Measurements from ENCODE around the gene TECPR1. TPM values are rescaled to one million over a fixed set of nuclear protein-coding genes. Genes with fewer than 3 reads are reported as not detected.

TECPR1 gene
- total and polyA plus RNA-seq, 2 experiments from 2014 or later, result 19.2 to 24.4 TPM

DNA sequence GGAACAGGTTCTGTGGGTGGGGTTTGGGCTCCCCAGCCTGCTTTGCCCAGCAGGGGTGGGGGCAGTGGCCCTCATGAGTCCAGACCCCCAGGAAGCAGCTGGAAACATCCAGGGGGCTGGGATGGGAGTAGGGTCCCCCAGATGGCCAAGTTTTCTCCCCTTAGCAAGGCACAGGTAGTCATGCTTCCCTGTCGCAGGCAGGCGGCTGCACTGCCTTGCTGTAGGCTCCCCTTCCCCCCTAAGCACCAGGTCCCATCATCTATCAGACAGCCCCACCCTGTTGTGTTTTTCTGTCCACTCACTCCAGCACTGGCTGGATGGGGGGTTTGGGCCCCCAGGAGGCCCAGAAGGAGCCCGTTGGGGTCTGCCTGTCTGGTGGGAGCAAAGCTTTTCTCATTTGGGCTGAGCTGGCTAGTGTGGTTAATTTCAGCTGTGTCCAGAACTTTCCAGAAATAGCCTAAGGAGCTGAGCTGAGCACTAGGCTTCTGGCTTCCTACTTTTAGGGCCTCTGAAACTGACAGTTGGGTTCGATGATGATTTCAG lies 37.4 kb upstream of the TECPR1 start:
- TF ChIP-seq, protein P1, sequence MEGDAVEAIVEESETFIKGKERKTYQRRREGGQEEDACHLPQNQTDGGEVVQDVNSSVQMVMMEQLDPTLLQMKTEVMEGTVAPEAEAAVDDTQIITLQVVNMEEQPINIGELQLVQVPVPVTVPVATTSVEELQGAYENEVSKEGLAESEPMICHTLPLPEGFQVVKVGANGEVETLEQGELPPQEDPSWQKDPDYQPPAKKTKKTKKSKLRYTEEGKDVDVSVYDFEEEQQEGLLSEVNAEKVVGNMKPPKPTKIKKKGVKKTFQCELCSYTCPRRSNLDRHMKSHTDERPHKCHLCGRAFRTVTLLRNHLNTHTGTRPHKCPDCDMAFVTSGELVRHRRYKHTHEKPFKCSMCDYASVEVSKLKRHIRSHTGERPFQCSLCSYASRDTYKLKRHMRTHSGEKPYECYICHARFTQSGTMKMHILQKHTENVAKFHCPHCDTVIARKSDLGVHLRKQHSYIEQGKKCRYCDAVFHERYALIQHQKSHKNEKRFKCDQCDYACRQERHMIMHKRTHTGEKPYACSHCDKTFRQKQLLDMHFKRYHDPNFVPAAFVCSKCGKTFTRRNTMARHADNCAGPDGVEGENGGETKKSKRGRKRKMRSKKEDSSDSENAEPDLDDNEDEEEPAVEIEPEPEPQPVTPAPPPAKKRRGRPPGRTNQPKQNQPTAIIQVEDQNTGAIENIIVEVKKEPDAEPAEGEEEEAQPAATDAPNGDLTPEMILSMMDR (IDR thresholded peaks at IDR 0.05; ENCODE audit: low read depth, low read length), result no peak
- no peaks in the 10 kb centered on the region for H3K27me3 ChIP-seq
- H3K27ac ChIP-seq, result peak overlapping the region; percentile 67
- no peak for DNase-seq (ENCODE audit: low read depth in 1 of 2, low spot score in 1 of 2)
- H3K36me3 ChIP-seq, result no peaks in the 10 kb centered on the region
- no peaks in the 10 kb centered on the region for H3K9me3 ChIP-seq (ENCODE audit: low read depth)
- peaks cover 47% of the 10 kb centered on the region for H3K4me1 ChIP-seq (ENCODE audit: low read depth)
- no peak overlapping the region for H3K4me3 ChIP-seq

DNA sequence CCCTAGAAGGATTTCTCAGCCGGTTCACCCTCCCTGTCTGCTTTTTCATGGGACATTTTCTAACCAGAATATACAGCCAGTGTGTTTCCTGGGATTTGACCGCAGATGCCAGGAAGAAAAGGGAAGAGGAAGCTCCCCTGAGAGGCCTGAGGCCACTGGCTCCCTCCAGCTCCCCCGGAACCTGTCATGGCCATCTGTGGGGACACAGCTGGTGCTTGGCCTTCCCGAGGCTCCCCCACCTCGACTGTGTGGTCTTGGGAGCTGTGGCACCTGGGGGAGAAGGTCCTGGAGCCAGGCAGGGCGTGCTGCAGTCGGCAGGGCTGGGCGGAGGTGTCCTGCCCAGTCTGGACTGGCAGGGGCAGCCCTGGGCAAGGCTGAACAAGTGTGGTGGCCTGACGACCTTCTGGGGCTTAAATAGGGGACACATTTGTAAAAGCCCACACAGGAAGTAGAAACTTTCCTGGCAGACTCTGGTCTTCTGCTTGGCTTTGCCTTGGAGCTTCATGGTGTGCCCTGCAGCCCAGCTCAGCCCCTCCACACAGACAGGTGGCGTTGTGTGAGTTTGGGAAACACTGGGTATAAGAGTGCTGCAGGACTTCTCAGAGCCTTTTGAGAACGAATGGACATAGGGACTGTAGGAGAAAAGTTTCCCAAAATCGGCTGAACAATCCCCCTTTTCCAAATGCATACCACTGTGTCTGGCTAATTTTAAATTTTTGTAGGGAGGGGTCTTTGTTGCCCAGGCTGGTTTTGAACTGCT lies 36.2 kb upstream of the TECPR1 start:
- no peak overlapping the region for H3K4me3 ChIP-seq
- DNase-seq (ENCODE audit: low read depth in 1 of 2, low spot score in 1 of 2), result no peak
- TF ChIP-seq, protein P1 (IDR thresholded peaks at IDR 0.05; ENCODE audit: low read depth, low read length), result no peak
- H3K36me3 ChIP-seq, result no peaks in the 10 kb centered on the region
- no peaks in the 10 kb centered on the region for H3K9me3 ChIP-seq (ENCODE audit: low read depth)
- no peaks in the 10 kb centered on the region for H3K27me3 ChIP-seq
- H3K27ac ChIP-seq, result peak overlapping the region; percentile 75
- H3K4me1 ChIP-seq (ENCODE audit: low read depth), result peaks cover 47% of the 10 kb centered on the region

DNA sequence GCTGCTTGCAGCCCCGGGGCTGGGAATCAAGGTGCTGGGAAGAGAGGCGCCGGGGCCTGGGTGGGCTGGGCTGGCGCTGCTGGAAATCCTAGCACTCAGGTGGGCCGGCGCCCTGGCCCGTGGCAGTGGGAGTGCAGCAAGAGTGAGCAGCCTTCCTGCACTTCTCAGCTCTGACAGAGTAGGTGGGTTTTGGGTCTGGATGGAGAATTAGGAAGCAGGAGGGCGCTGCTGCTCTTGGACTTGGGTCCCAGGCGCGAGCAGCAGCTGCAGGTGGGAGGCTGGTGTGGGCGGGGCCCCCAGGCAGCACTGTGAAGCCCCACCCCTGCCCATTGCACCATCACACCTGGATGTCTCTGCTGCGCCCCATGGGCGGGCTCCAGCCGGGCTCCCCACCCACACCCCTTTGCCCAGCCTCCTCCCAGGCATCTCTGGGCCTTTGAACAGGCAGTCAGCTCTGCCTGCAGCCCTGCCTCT lies 35.5 kb upstream of the TECPR1 start:
- H3K9me3 ChIP-seq (ENCODE audit: low read depth), result no peaks in the 10 kb centered on the region
- TF ChIP-seq, protein P1 (IDR thresholded peaks at IDR 0.05; ENCODE audit: low read depth, low read length), result no peak
- no peaks in the 10 kb centered on the region for H3K27me3 ChIP-seq
- peak overlapping the region; percentile 75 for H3K27ac ChIP-seq
- peaks cover 40% of the 10 kb centered on the region for H3K4me1 ChIP-seq (ENCODE audit: low read depth)
- no peak for DNase-seq (ENCODE audit: low read depth in 1 of 2, low spot score in 1 of 2)
- H3K36me3 ChIP-seq, result no peaks in the 10 kb centered on the region
- no peak overlapping the region for H3K4me3 ChIP-seq

DNA sequence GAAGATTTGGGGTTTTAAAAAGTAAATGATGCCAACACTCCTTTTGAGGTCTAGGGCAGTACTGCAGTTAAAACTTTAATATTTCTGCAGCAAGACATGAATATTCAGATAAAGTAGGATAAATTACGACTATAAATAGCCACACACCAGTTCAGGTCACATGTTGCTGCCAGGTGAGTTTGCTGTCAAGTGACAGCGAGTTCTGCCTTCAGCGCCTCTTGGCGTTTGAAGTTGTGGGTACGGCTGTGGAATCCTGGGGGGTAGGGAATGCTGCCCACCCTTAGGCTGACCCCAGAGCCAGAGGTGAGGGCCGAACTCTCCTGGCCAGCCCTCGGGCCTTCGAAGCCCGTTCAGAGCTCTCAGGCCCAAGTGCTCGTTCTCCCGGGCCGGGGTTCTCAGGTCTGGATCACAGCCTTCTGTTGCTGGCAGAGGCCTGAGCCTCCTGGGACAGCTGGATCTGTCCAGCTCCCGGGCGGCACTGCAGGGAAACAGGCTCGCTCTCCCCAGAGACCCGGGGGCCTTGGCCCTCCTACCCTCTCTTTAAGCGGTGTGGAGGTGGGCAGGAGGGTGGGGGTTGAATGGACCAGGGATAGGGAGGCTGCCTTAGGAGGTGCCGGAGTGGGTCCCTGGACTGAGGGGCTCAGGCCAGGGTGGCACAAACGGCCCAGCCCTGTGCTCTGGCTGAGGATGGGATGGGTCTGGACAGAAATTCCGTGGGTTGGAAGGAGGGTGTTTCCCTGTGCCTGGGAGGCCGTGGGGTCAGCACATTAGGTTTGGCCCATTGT lies 34.9 kb upstream of the TECPR1 start:
- no peak overlapping the region for H3K4me3 ChIP-seq
- H3K27ac ChIP-seq, result peak overlapping the region; percentile 75
- H3K36me3 ChIP-seq, result no peaks in the 10 kb centered on the region
- peaks cover 39% of the 10 kb centered on the region for H3K4me1 ChIP-seq (ENCODE audit: low read depth)
- no peaks in the 10 kb centered on the region for H3K27me3 ChIP-seq
- TF ChIP-seq, protein P1 (IDR thresholded peaks at IDR 0.05; ENCODE audit: low read depth, low read length), result no peak
- H3K9me3 ChIP-seq (ENCODE audit: low read depth), result no peaks in the 10 kb centered on the region
- DNase-seq (ENCODE audit: low read depth in 1 of 2, low spot score in 1 of 2), result peak in 1 of 2 donors; percentile 36

DNA sequence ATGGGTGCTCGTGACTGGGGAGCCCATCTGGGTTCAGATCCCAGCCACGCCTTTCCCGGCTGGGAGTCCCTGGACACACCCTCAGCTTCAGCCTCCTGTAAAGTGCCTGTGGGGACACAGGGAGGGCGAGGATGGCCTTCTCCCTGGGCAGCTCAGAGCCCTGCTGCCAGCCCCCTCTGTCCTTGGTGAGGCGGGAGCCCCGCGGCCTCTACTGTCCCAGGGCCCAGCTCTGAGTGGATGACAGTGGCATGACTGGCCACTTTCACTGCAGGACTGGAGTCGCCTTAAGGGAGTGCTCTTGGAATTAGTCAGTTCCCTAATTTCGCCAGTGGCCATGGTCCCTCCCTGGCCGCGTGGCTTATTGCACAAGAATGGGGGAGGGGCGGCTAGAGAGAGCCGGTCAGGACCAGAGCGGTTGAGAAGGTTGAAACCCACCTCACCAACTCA lies 34.1 kb upstream of the TECPR1 start:
- TF ChIP-seq, protein P1 (IDR thresholded peaks at IDR 0.05; ENCODE audit: low read depth, low read length), result no peak
- Histone ChIP-seq H3K4me3 (no peak overlapping the region), H3K4me1 (ENCODE audit: low read depth) (peaks cover 39% of the 10 kb centered on the region), H3K27ac (peak overlapping the region; percentile 75), H3K27me3 (no peaks in the 10 kb centered on the region), H3K36me3 (no peaks in the 10 kb centered on the region), H3K9me3 (ENCODE audit: low read depth) (no peaks in the 10 kb centered on the region)
- peak in 1 of 2 donors; percentile 46 for DNase-seq (ENCODE audit: low read depth in 1 of 2, low spot score in 1 of 2)
